ENCODE data around the gene APBB2. TPM values are rescaled to one million over a fixed set of nuclear protein-coding genes. Genes with fewer than 3 reads are reported as not detected.

APBB2 gene
- total RNA-seq, 1 experiment from 2014 or later: 49.0 TPM

GRCh38 chr4:40952672-40953071 is 261.7 kb downstream of the APBB2 start (continued):
- TF ChIP-seq STAT6 (CRISPR knock-in tag; conservative IDR thresholded peaks at IDR 0.05; ENCODE audit: low read depth) (no peak), E2F4 (CRISPR knock-in tag; IDR thresholded peaks at IDR 0.05; ENCODE audit: borderline replicate concordance, low read depth) (no peak), NR3C1 (CRISPR knock-in tag; conservative IDR thresholded peaks at IDR 0.05; ENCODE audit: low read depth) (no peak), ATF6 (CRISPR knock-in tag; IDR thresholded peaks at IDR 0.05) (no peak), ARID4B (CRISPR knock-in tag; IDR thresholded peaks at IDR 0.05; ENCODE audit: borderline replicate concordance) (no peak), ZNF423 (CRISPR knock-in tag; IDR thresholded peaks at IDR 0.05) (no peak), NFATC4 (CRISPR knock-in tag; IDR thresholded peaks at IDR 0.05) (no peak), GABPB1 (CRISPR knock-in tag; IDR thresholded peaks at IDR 0.05) (no peak), TEAD1 (CRISPR knock-in tag; IDR thresholded peaks at IDR 0.05) (no peak)

- ChIA-PET POLR2A (no interaction called here), CTCF (no interaction called here)
- peaks cover 24% of the 10 kb centered on the region for H3K4me1 Mint-ChIP-seq
- H3K4me3 Mint-ChIP-seq: no peak overlapping the region
- ATAC-seq (no peak), DNase-seq (ENCODE audit: low spot score) (no peak)
- H3K27me3 Mint-ChIP-seq (ENCODE audit: low read depth): no peaks in the 10 kb centered on the region
- H3K9me3 Mint-ChIP-seq: no peaks in the 10 kb centered on the region
- no peaks in the 10 kb centered on the region for H3K36me3 Mint-ChIP-seq
- TF ChIP-seq TCF7 (CRISPR knock-in tag; IDR thresholded peaks at IDR 0.05; ENCODE audit: low read depth) (no peak), SP1 (CRISPR knock-in tag; conservative IDR thresholded peaks at IDR 0.05) (no peak), ETV6 (CRISPR knock-in tag; IDR thresholded peaks at IDR 0.05) (no peak), CTCF (IDR thresholded peaks at IDR 0.05) (no peak), ZNF396 (CRISPR knock-in tag; IDR thresholded peaks at IDR 0.05; ENCODE audit: borderline replicate concordance) (no peak), ZNF232 (CRISPR knock-in tag; IDR thresholded peaks at IDR 0.05) (no peak), RELA (CRISPR knock-in tag; IDR thresholded peaks at IDR 0.05; ENCODE audit: borderline replicate concordance) (no peak), CREB1 (CRISPR knock-in tag; IDR thresholded peaks at IDR 0.05) (no peak), ESRRA (CRISPR knock-in tag; IDR thresholded peaks at IDR 0.05; ENCODE audit: borderline replicate concordance) (no peak), ZNF121 (CRISPR knock-in tag; IDR thresholded peaks at IDR 0.05) (no peak), NFATC4 (CRISPR knock-in tag; IDR thresholded peaks at IDR 0.05) (no peak), MXD4 (CRISPR knock-in tag; IDR thresholded peaks at IDR 0.05; ENCODE audit: borderline replicate concordance) (no peak), MAX (CRISPR knock-in tag; IDR thresholded peaks at IDR 0.05) (no peak)
- no peak overlapping the region for H3K27ac Mint-ChIP-seq
Observed at GRCh38 chr4:40952217-40952616, 262.1 kb downstream of the APBB2 start.
